Muscle of leg (tissue), 11 donors: Measurements from ENCODE around the gene STING1. TPM values are rescaled to one million over a fixed set of nuclear protein-coding genes. Genes with fewer than 3 reads are reported as not detected.

Experiments used
- DNase-seq: peaks from one replicate; pipeline ENCODE4 v3.0.0; 2013
- H3K27ac ChIP-seq: one replicate; pipeline ENCODE4 v1.5.1; 2013; ENCODE audit warnings: mild to moderate bottlenecking, low read length, control low read depth
- H3K27me3 ChIP-seq: one replicate; pipeline ENCODE4 v1.6.1; 2013; ENCODE audit warnings: low read length; ENCODE audit not compliant: control insufficient read depth, insufficient read depth
- H3K36me3 ChIP-seq: one replicate; pipeline ENCODE4 v1.6.1; 2013; ENCODE audit warnings: low read length; ENCODE audit not compliant: control insufficient read depth, insufficient read depth
- H3K4me1 ChIP-seq: one replicate; pipeline ENCODE4 v1.6.1; 2013; ENCODE audit warnings: low read length; ENCODE audit not compliant: control insufficient read depth, insufficient read depth
- H3K4me3 ChIP-seq: one replicate; pipeline ENCODE4 v1.5.1; 2013; ENCODE audit warnings: low read length, control low read depth
- H3K9me3 ChIP-seq: replicated peaks from 2 replicates; pipeline ENCODE4 v1.6.1; 2013; ENCODE audit warnings: low read depth, low read length; ENCODE audit not compliant: control insufficient read depth
- WGBS: methylation state at CpG from one replicate; pipeline ENCODE4 v1.1.5; 2013; ENCODE audit warnings: missing lambda C conversion rate; ENCODE audit not compliant: insufficient coverage; 5-methylcytosine and 5-hydroxymethylcytosine counted together
- polyA plus RNA-seq, 8 donors: library from polyadenylated mRNA; unstranded; fragments of 120-200 nt; gene quantifications; one replicate each; pipeline versions ENCODE4 v1.2.1 to v1.2.3, GENCODE V29; 2013; ENCODE audit warnings: inconsistent platforms in 1 of 8, low replicate concordance in 1 of 8; ENCODE audit not compliant: insufficient read length in 8 of 8, insufficient read depth in 1 of 8
- total RNA-seq: library from RNA; stranded (reverse); fragments of 120-200 nt; gene quantifications from one replicate; pipeline ENCODE4 v1.2.4, GENCODE V29; 2013

STING1 gene
- total and polyA plus RNA-seq, 9 donors, result 19.3 to 43.6 (median 36.2) TPM

GRCh38 chr5:139457241-139457640, 25.3 kb downstream of the STING1 start:
- Histone ChIP-seq H3K4me3 (no peak overlapping the region), H3K27me3 (no peaks in the 10 kb centered on the region), H3K36me3 (no peaks in the 10 kb centered on the region), H3K9me3 (no peaks in the 10 kb centered on the region), H3K4me1 (peaks cover 3% of the 10 kb centered on the region), H3K27ac (no peak overlapping the region)
- 96% methylated on average over 5 of the region's 5 CpGs for WGBS
- no peak for DNase-seq

GRCh38 chr5:139456776-139457175, 25.8 kb downstream of the STING1 start:
- Histone ChIP-seq H3K4me3 (no peak overlapping the region), H3K4me1 (peaks cover 3% of the 10 kb centered on the region), H3K27me3 (no peaks in the 10 kb centered on the region), H3K27ac (no peak overlapping the region), H3K9me3 (no peaks in the 10 kb centered on the region), H3K36me3 (no peaks in the 10 kb centered on the region)
- no peak for DNase-seq
- 84% methylated on average over 12 of the region's 12 CpGs for WGBS

GRCh38 chr5:139454568-139455290, 27.8 kb downstream of the STING1 start:
- Histone ChIP-seq H3K27me3 (no peaks in the 10 kb centered on the region), H3K4me3 (no peak overlapping the region), H3K9me3 (no peaks in the 10 kb centered on the region), H3K27ac (no peak overlapping the region), H3K36me3 (no peaks in the 10 kb centered on the region), H3K4me1 (peaks cover 3% of the 10 kb centered on the region)
- 70% methylated on average over 4 of the region's 11 CpGs for WGBS
- DNase-seq, result no peak

DNA sequence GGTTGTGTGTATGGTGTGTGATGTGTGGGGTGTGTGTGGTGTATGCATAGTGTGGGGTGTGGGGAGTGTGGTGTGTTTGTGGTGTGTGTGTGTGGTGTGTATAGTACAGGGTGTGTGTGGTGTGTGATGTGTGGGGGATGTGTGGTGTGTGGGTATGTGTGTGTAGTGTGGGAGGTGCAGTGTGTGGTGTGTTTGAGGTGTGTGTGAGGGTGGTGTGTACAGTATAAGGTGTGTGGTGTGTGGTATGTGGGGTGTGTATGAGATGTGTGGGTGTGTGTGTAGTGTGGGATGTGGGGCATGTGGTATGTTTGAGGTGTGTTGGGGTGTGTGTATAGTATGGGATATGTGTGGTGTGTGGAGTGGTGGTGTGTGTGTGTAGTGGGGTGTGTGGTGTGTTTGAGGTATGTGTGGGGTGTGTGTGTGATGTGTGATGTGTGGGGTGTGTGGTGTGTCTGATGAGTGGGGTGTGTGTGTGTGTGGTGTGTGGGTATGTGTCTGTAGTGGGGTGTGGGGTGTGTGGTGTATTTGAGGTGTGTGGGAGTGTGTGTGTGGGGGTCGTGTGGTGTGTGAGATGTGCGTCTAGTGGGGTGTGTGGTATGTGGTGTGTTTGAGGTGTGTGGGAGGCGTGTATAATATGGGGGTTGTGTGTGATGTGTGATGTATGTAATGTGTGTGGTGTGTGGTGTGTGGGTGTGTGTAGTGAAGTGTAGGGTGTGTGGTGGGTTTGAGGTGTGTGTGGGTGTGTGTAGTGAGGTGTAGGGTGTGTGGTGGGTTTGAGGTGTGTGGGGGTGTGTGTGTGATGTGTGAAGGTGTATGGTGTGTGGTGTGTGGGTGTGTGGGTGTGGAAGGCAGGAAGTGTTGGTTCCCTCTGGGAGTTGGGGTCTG, 28.6 kb downstream of the STING1 start:
- Histone ChIP-seq H3K4me1 (no peaks in the 10 kb centered on the region), H3K4me3 (no peak overlapping the region), H3K27me3 (no peaks in the 10 kb centered on the region), H3K9me3 (no peaks in the 10 kb centered on the region), H3K36me3 (no peaks in the 10 kb centered on the region), H3K27ac (no peak overlapping the region)
- DNase-seq, result no peak
- WGBS, result 93% methylated on average over 3 of the region's 3 CpGs

- no peaks in the 10 kb centered on the region for H3K27me3 ChIP-seq
- no peaks in the 10 kb centered on the region for H3K36me3 ChIP-seq
- H3K4me3 ChIP-seq, result no peak overlapping the region
- no peaks in the 10 kb centered on the region for H3K4me1 ChIP-seq
- H3K9me3 ChIP-seq, result no peaks in the 10 kb centered on the region
- no peak overlapping the region for H3K27ac ChIP-seq
- WGBS, result 79% methylated on average over 2 of the region's 3 CpGs
- no peak for DNase-seq
These were observed 30.5 kb downstream of the STING1 start for GRCh38 chr5:139451878-139452660.

DNA sequence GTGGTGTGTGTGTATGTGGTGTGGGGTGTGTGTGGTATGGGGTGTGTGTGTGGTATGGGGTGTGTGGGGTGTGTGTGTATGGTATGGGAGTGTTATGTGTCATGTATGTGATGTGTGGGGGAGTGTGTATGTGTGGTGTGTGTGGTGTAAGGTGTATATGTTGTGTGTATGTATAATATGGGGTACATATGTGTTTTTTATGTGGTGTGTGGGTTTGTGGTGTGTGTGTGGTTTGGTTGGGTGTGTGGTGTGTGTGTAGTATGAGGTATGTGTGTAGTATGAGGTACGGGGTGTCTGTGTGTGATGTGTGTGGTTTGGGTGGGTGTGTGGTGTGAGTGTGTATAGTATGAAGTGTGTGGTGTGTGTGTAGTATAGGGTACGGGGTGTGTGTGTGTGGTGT, 31.4 kb downstream of the STING1 start:
- Histone ChIP-seq H3K36me3 (no peaks in the 10 kb centered on the region), H3K9me3 (no peaks in the 10 kb centered on the region), H3K4me3 (no peak overlapping the region), H3K4me1 (no peaks in the 10 kb centered on the region), H3K27ac (no peak overlapping the region), H3K27me3 (no peaks in the 10 kb centered on the region)
- 100% methylated on average over 2 of the region's 2 CpGs for WGBS
- no peak for DNase-seq

- peak; percentile 37 for DNase-seq
- WGBS, result no CpG with 5 or more reads among the region's 5 CpGs
- H3K36me3 ChIP-seq, result no peaks in the 10 kb centered on the region
- no peaks in the 10 kb centered on the region for H3K27me3 ChIP-seq
- no peak overlapping the region for H3K4me3 ChIP-seq
- no peaks in the 10 kb centered on the region for H3K9me3 ChIP-seq
- peaks cover 13% of the 10 kb centered on the region for H3K4me1 ChIP-seq
- H3K27ac ChIP-seq, result no peak overlapping the region
These were observed 35.4 kb downstream of the STING1 start for GRCh38 chr5:139446956-139447779.

DNA sequence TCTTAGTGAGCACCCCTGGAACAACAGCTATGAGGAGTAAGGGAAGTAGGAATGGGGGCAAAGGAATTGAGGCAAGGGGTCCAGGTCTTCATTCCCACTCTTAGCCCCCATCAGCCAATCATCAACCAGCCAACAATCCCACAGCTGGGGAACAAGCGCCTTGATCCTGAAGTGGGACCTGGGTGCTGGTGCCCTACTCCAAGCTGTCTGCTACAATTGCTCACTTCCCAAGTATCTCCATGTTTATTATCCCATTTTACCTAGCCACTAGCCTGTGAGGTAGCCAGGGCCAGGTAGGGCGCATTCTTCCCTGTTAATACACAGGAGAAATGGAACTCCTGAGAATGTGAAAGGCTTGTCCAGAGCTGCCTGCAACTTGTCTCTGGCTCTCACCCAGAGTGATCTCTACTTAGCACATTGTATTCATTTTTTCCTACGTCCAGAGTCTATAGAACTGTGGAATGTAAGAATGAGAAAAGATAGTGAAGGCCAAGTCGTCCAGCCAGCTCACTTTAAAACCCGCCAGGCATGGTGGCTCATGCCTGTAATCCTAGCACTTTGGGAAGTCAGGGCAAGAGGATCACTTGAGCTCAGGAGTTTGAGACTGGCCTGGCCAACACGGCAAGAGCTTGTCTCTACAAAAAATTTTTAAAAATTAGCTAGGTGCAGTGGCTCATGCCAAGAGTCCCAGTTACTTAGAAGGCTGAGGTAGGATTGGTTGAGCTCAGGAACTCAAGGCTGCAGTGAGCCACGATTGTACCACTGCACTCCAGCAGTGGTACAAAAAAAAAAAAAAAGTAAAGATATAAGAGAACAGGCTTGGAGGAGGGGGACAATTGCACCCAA, 37.0 kb downstream of the STING1 start:
- Histone ChIP-seq H3K4me1 (peaks cover 13% of the 10 kb centered on the region), H3K9me3 (no peaks in the 10 kb centered on the region), H3K27me3 (no peaks in the 10 kb centered on the region), H3K36me3 (no peaks in the 10 kb centered on the region), H3K27ac (peak overlapping the region; percentile 25), H3K4me3 (no peak overlapping the region)
- 41% methylated on average over 5 of the region's 7 CpGs for WGBS
- peak; percentile 87 for DNase-seq
